K562 (cell line): ENCODE data around the gene GLP2R. TPM values are rescaled to one million over a fixed set of nuclear protein-coding genes. Genes with fewer than 3 reads are reported as not detected.

Experiments used
- ATAC-seq: fragments of 200-7000 bp; cut with Tn5 transposase; 3 replicates; pipeline ENCODE4 v1.9.1; 2020; ENCODE audit warnings: moderate library complexity
- BruUV-seq: library from RNA; stranded (reverse); fragments of 400-500 nt; replicated peaks from 2 replicates; lab custom pipeline; 2021; lab: Mats Ljungman, UMichigan
- CTCF ChIA-PET: fragments of 300-600 bp; formaldehyde crosslinking; extraction: SDS; loops from one replicate; lab custom pipeline; 2021; ENCODE audit warnings: low intra/inter-chr PET ratio; lab: Yijun Ruan, JAX
- POLR2A ChIA-PET: fragments of 300-600, 350-650 bp; sonication (Branson Sonifier 250); formaldehyde crosslinking; extraction: SDS; loops from one replicate; lab custom pipeline; 2021; ENCODE audit warnings: antibody characterized with exemption, inconsistent platforms; lab: Yijun Ruan, JAX
- DNase-seq, 4 experiments: peaks; one replicate each; pipeline versions ENCODE4 v3.0.0 to v3.0.0-alpha.2; 2011 to 2018; ENCODE audit warnings: low spot score in 3 of 4, mixed read lengths in 3 of 4; ENCODE audit errors: extremely low read depth in 1 of 4
- FAIRE-seq: peaks from 2 replicates; lab custom pipeline; 2011; peaks lifted over from hg19 to GRCh38; lab: Jason Lieb, UNC
- H2AFZ ChIP-seq: 2 replicates; pipeline ENCODE4 v1.6.0; 2011; ENCODE audit warnings: low read depth, low read length, control low read depth, inconsistent platforms
- H3K27ac ChIP-seq: fragments of 200-600 bp; 3 replicates; pipeline ENCODE4 v1.8.0; 2011; ENCODE audit warnings: low read depth, mild to moderate bottlenecking, control low read depth, inconsistent platforms, low read length, moderate library complexity, mixed read lengths; ENCODE audit errors: extremely low read depth
- H3K27me3 ChIP-seq, 2 experiments: fragments of 300-600 bp in 1 of 2; 2 replicates in 1 of 2; 3 replicates in 1 of 2; pipeline versions ENCODE4 v1.6.0 to v1.8.0; 2011; ENCODE audit warnings: inconsistent platforms in 2 of 2, low read length in 2 of 2, mild to moderate bottlenecking in 1 of 2, mixed read lengths in 1 of 2, moderate library complexity in 1 of 2; ENCODE audit not compliant: control insufficient read depth in 2 of 2, insufficient read depth in 2 of 2
- H3K36me3 ChIP-seq: fragments of 300-600 bp; 3 replicates; pipeline ENCODE4 v1.8.0; 2011; ENCODE audit warnings: mild to moderate bottlenecking, low read length, inconsistent platforms; ENCODE audit not compliant: control insufficient read depth, insufficient read depth
- H3K4me1 ChIP-seq, 2 experiments: fragments of 200-600 bp in 1 of 2; replicated peaks in 1 of 2; 2 replicates in 1 of 2; 3 replicates in 1 of 2; pipeline versions ENCODE4 v1.5.1 to v1.8.0; 2011; ENCODE audit warnings: inconsistent platforms in 2 of 2, low read length in 2 of 2, mild to moderate bottlenecking in 1 of 2, mixed read lengths in 1 of 2, moderate library complexity in 1 of 2; ENCODE audit not compliant: control insufficient read depth in 2 of 2, insufficient read depth in 2 of 2
- H3K4me2 ChIP-seq: 2 replicates; pipeline ENCODE4 v1.6.1; 2011; ENCODE audit warnings: low read length, control low read depth, inconsistent platforms, mixed read lengths; ENCODE audit not compliant: insufficient read depth
- H3K4me3 ChIP-seq: fragments of 200-600 bp; sonication (generic), shearing (Covaris generic); 2 replicates; pipeline ENCODE4 v1.5.1; 2016; ENCODE audit warnings: control low read depth, inconsistent platforms
- H3K79me2 ChIP-seq: fragments of 200-600 bp; 3 replicates; pipeline ENCODE4 v1.8.0; 2011; ENCODE audit warnings: low read length, inconsistent platforms; ENCODE audit not compliant: control insufficient read depth, insufficient read depth
- H3K9ac ChIP-seq, 2 experiments: 2 replicates each; pipeline versions ENCODE4 v1.6.0 to v1.6.1; 2011; ENCODE audit warnings: low read depth in 2 of 2, low read length in 2 of 2, control low read depth in 1 of 2, inconsistent platforms in 1 of 2, mild to moderate bottlenecking in 1 of 2, mixed read lengths in 1 of 2; ENCODE audit not compliant: insufficient read depth in 1 of 2
- H3K9me1 ChIP-seq: one replicate; pipeline ENCODE4 v1.6.0; 2011; ENCODE audit warnings: inconsistent platforms, mild to moderate bottlenecking, low read length, moderate library complexity; ENCODE audit not compliant: control insufficient read depth, insufficient read depth
- H3K9me3 ChIP-seq: replicated peaks from 2 replicates; pipeline ENCODE4 v1.5.1; 2011; ENCODE audit warnings: low read depth, low read length, inconsistent platforms; ENCODE audit not compliant: control insufficient read depth, insufficient read depth
- H4K20me1 ChIP-seq: replicated peaks from 2 replicates; pipeline ENCODE4 v1.6.1; 2011; ENCODE audit warnings: low read length, inconsistent platforms, mixed read lengths; ENCODE audit not compliant: control insufficient read depth, insufficient read depth
- BDP1 ChIP-seq: IDR thresholded peaks from 3 replicates; pipeline ENCODE4 v1.6.1; 2011; ENCODE audit not compliant: insufficient read length, insufficient read depth
- GABPA ChIP-seq: fragments of 200-800 bp; sonication (Bioruptor generic); conservative IDR thresholded peaks from 2 replicates; pipeline ENCODE4 v1.6.1; 2016; ENCODE audit warnings: low read depth, missing genetic modification characterization, missing compliant biosample characterization
- GTF2A2 ChIP-seq: IDR thresholded peaks from 2 replicates; pipeline ENCODE4 v1.6.1; 2016; ENCODE audit warnings: mild to moderate bottlenecking, missing genetic modification characterization, missing compliant biosample characterization
- HMGN3 ChIP-seq: IDR thresholded peaks from 2 replicates; pipeline ENCODE4 v1.6.1; 2011; ENCODE audit warnings: borderline replicate concordance, low read depth, mild to moderate bottlenecking, mixed read lengths, low read length; ENCODE audit not compliant: insufficient read length; ENCODE audit errors: extremely low read depth
- POLR3A ChIP-seq: IDR thresholded peaks from 2 replicates; pipeline ENCODE4 v1.6.1; 2011; ENCODE audit warnings: borderline replicate concordance, mild to moderate bottlenecking, moderate library complexity; ENCODE audit not compliant: insufficient read length, insufficient read depth; ENCODE audit errors: extremely low read depth
- PPARD ChIP-seq: fragments of 250-450 bp; sonication (Bioruptor Pico); IDR thresholded peaks from 2 replicates; pipeline ENCODE4 v1.8.0; 2022; ENCODE audit warnings: inconsistent platforms, mild to moderate bottlenecking, moderate library complexity
- RFX1 ChIP-seq: fragments of 450-650 bp; IDR thresholded peaks from 2 replicates; pipeline ENCODE4 v1.6.1; 2016; ENCODE audit warnings: mild to moderate bottlenecking, moderate library complexity
- THAP12 ChIP-seq: fragments of 250-450 bp; sonication (Bioruptor Pico); IDR thresholded peaks from 2 replicates; pipeline ENCODE4 v1.9.0; 2021; ENCODE audit warnings: mild to moderate bottlenecking, inconsistent platforms
- ZC3H8 ChIP-seq: fragments of 450-650 bp; IDR thresholded peaks from 2 replicates; pipeline ENCODE4 v1.6.1; 2017
- ZNF133 ChIP-seq: fragments of 250-450 bp; sonication (Bioruptor Pico); IDR thresholded peaks from 2 replicates; pipeline ENCODE4 v1.4.0; 2020; ENCODE audit warnings: mild to moderate bottlenecking
- WGBS: fragments of 100-300 bp; shearing (Covaris generic); methylation state at CpG from one replicate; pipeline ENCODE4 v1.1.6; 2016; ENCODE audit warnings: low coverage, mixed read lengths; ENCODE audit not compliant: insufficient coverage; ENCODE audit errors: missing lambda C conversion rate; 5-methylcytosine and 5-hydroxymethylcytosine counted together
- in situ Hi-C: fragments of 300-500 bp; cut with MboI; formaldehyde crosslinking; loops from 4 replicates; pipeline ENCODE4 v1.15.0; 2018; ENCODE audit warnings: inconsistent platforms, mixed read lengths
- intact Hi-C: fragments of 100-400 bp; cut with micrococcal nuclease; formaldehyde crosslinking; loops from 2 replicates; pipeline ENCODE4 v1.14.2; 2022
- polyA plus RNA-seq, 8 experiments: library from polyadenylated mRNA; depleted of rRNA in 4 of 8; stranded (reverse) in 5 of 8; unstranded in 3 of 8; fragments of >200 nt; fragmentation: Nextera tagmentation in 2 of 8; fragmentation: Illumina TruSeq in 1 of 8; extraction: Ambion mirVana in 2 of 8; extraction: Trizol in 1 of 8; gene quantifications; 2 replicates each; pipeline versions ENCODE4 v1.2.1 to v1.2.3, GENCODE V29; 2011 to 2014; ENCODE audit warnings: inconsistent platforms in 1 of 8, missing spikeins in 1 of 8
- total RNA-seq, 7 experiments: library from RNA; depleted of rRNA in 6 of 7; stranded (reverse); fragments of >200 nt in 6 of 7; fragmentation: Illumina TruSeq in 2 of 7; extraction: Trizol in 2 of 7; gene quantifications; 2 replicates each; pipeline versions ENCODE4 v1.2.1 to v1.2.3, GENCODE V29; 2011 to 2021; ENCODE audit warnings: low replicate concordance in 1 of 7

The GLP2R gene
- total and polyA plus RNA-seq, 9 of the 15 experiments (the other 6 are each of a cell fraction or from before 2014, with no cell fraction given) = not detected

- Histone ChIP-seq H3K4me2 (no peak overlapping the region), H3K4me1 (no peaks in the 10 kb centered on the region), H2AFZ (no peak overlapping the region), H4K20me1 (no peaks in the 10 kb centered on the region), H3K9me3 (no peaks in the 10 kb centered on the region), H3K4me3 (no peak overlapping the region), H3K27me3 (no peaks in the 10 kb centered on the region), H3K9me1 (no peaks in the 10 kb centered on the region), H3K9ac (no peak overlapping the region), H3K36me3 (no peaks in the 10 kb centered on the region), H3K79me2 (no peaks in the 10 kb centered on the region), H3K27ac (no peak overlapping the region)
- DNase-seq (no peak), FAIRE-seq (no peak), ATAC-seq (no peak)
- 0% methylated on average over 4 of the region's 5 CpGs for WGBS
- CTCF ChIA-PET = no interaction called here
- BruUV-seq = no TSS peak
- in situ Hi-C loops (no loop called here), intact Hi-C loops (no loop called here)
- TF ChIP-seq HMGN3 = no peak
- TF ChIP-seq THAP12 = no peak
- TF ChIP-seq RFX1 = no peak
- no peak for TF ChIP-seq BDP1
- TF ChIP-seq PPARD (CRISPR knock-in tag) = no peak
- TF ChIP-seq GABPA = no peak
- no peak for TF ChIP-seq POLR3A
- no peak for TF ChIP-seq ZNF133 (CRISPR knock-in tag)
- no peak for TF ChIP-seq GTF2A2 (tag)
- TF ChIP-seq ZC3H8 = no peak
- POLR2A ChIA-PET = no interaction called here
Observed at GRCh38 chr17:9854255-9854654, 28.5 kb downstream of the GLP2R start.
